ENCODE data around the gene RNF133.
"Not testable (repeated sequence)": the region's sequence is repeated elsewhere in the genome, so short reads cannot be mapped to it uniquely, and the experiment has no call there.

Gene RNF133

DNA sequence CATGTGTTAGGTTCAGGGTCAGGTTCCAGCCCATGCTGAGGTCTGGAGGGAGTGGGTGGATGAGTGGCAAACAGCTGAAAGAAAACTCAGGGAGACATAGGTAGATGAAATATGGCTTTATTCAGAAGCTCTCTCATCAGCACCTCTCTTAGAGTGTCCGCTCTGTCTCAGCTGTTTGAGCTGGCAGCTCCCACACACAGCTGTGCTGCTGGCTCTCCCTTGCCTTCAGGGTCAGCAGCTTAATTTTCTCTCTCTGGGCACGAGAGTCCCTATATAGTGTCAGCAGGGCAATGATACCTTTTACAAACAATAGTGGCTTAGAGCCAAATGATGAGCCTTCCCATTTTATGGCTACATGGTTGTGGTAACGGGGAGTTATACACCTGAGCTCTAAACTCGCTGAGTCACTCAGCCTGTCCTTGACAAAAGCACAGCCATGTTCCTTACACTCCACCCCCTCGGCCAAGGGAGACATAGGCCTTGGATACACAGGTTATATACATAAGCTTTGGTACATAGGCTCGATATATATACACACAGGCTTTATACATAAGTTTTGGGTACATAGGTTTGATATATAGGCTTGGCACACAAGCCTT, 10.4 kb downstream of the RNF133 start:
- DNase-seq = no peak

DNA sequence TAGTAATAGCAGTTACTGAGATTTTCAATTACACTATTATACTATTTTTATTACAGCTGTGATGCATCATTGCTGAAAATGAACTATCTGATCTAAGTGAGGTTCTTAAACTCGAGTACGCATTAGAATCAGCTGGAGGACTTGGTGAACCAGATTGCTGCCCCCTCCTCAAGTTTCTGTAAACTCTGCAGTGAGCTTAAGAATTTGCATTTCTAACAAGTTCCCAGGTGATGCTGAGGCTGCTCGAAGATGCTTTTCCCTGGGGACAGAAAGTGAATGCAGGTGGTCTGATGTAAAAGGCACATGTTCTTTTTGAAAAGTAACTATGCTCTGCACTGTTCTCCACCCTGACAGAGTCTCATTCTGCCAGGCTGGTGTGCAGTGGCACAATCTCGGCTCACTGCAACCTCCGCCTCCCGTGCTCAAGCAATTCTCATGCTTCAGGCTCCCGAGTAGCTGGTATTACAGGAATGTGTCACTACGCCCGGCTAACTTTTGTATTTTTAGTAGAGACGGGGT, 12.5 kb downstream of the RNF133 start:
- DNase-seq = no peak

DNA sequence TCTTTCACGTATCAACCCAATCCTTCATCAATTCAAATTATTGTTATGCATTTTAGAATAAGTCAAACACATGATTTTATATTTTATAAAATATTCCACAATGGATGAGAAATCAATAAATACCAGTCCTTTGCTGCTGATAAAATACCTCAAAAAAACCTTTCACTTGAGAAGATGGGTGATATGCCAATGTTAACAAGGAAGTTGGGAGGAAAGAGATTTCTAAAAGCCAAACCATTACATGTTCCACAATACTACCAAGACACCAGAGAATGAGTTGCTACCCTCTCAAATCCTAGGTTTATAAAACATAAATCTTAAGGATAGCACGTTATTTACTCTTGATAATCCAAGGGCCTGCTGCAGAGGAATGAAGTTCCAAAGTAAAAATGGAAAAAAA, 14.4 kb downstream of the RNF133 start:
- no peak for DNase-seq

GRCh38 chr7:122682815-122683550, 15.9 kb downstream of the RNF133 start:
- no peak for DNase-seq

- DNase-seq = not testable (repeated sequence)
These were observed 17.7 kb downstream of the RNF133 start for GRCh38 chr7:122681186-122681585.

DNA sequence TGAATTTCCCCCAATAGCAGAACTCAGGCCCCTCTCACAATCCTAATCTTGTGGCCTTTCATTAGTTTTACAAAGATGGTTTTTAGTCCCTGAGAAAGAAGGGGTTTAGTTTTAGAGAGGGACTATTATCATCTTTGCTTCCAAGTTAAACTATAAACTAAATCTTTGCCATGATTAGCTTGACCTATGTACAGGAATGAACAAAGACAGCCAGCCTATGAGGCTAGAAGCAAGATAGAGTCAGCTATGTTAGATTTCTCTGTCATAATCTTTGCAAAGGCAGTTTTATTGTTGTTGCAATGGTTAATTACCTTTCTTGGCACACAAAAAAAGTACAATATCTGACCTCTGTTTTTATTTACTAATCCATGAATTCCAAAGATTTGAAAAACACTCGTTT, 19.1 kb downstream of the RNF133 start:
- DNase-seq = no peak

DNA sequence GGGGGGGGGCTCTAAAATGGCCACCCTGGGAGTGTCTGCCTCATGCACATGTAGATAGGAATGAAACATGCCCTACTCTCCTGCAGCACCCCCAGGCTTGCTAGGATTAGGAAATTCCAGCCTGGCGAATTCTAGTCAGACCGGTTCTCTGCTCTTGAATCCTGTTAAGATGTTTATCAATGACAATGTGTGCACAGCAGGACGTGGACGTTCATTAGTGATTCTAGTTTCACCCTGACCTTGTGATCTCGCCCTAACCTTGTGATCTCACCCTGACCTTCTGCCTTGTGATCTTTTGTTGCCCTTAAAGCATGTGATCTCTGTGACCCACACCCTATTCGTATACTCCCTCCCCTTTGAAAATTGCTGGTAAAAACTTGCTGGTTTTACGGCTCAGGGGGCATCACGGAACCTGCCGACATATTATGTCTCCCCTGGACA, 19.6 kb downstream of the RNF133 start:
- not testable (repeated sequence) for DNase-seq

DNA sequence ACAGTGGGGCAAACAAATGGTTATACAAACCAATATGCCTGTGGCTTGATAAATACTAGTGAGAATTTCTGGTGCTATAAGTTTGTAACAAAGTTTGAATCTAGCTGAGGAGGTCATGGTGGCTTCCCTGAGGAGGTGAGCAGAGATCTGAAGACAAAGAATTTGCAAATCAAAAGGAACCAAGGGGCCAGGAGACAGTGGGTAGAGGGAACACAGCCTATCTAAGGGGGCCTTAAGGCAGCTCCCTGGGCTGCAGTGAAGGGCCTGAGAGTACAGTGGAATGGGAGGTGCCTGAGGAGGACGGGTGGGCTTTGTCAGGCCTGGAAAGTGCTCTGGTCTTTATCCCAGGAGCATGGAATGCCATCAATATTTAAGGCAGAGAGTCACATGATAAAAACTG, 21.8 kb downstream of the RNF133 start:
- DNase-seq = no peak

- no peak for DNase-seq
These were observed 22.5 kb downstream of the RNF133 start for GRCh38 chr7:122676466-122676865.

GRCh38 chr7:122675621-122676020, 23.3 kb downstream of the RNF133 start:
- DNase-seq = no peak

DNA sequence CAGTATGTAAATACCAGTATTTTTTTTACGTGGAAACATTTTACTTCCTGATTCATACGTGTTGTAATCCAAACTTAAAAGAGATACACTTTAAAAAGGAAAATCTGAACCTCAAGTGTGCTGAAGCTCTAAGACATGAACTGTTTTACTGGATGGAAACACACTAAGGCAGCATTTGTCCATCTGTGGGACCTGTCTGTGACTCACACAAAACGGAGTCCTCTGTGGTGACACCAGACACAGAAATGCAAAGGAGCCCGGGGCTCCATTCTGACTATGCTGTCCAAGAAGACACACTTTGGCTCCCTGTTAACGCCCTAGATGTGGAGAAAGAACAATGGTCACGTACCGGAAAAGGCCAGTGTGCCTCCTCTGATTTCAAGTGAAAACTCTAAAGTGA, 23.9 kb downstream of the RNF133 start:
- DNase-seq = no peak

- no peak for DNase-seq
These were observed 24.4 kb downstream of the RNF133 start for GRCh38 chr7:122674502-122674901.

- DNase-seq = no peak
These were observed 25.0 kb downstream of the RNF133 start for GRCh38 chr7:122673951-122674350.

DNA sequence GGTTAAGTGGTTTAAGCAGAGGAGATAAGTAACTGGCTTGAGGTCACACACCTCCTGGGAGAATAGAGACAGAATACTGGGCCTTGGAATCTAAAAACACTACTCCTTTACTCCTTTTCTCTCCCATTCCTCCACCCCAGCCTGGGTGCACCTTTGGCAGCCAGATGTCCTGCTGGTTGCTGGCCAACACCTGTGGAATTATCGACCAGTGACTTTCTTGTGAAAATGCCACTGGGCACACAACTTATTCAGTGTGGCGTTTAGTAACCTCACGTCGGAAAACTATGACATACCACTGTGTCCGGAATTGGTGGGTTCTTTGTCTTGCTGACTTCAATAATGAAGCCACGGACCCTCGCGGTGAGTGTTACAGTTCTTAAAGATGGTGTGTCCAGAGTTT, 26.4 kb downstream of the RNF133 start:
- no peak for DNase-seq

- DNase-seq = no peak
These were observed 35.2 kb downstream of the RNF133 start for GRCh38 chr7:122663733-122664132.

DNA sequence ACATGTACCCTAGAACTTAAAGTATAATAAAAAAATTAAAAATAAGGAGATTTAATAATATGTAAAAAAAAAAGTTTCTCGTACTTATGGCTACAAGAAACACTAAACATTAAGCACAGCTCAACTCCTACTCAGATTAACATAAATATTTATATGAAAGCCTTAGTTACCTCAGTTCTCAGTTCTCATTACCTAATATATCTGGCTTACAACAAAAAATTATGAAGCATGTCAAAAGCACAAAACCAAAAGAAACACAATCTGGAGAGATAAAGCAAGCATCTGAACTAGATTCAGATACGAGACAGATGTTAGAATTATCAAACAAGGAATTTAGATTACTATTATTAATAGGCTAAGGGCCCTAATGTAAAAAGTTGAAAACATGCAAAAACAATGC, 40.1 kb downstream of the RNF133 start:
- no peak for DNase-seq

GRCh38 chr7:122653685-122654084, 45.2 kb downstream of the RNF133 start:
- DNase-seq = no peak

DNA sequence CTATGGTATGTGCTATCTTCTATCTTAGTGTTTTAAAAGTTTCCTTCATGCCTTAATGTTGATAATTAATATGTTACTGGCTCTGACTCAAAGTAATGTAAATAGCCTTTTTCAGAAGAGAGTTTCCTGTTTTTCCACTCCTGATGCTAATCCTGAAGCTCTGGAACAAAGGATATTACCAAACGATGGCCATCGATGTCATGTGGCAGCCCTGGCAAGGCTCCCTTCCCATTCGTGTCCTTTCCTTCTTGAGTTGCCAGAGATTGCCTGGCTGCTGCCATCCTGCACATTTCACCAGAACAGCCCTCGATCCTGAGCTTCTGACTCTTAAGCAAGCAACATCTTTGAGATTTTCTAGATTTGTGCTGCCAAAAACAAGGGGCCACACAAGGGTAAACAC, 46.0 kb downstream of the RNF133 start:
- DNase-seq = no peak

DNA sequence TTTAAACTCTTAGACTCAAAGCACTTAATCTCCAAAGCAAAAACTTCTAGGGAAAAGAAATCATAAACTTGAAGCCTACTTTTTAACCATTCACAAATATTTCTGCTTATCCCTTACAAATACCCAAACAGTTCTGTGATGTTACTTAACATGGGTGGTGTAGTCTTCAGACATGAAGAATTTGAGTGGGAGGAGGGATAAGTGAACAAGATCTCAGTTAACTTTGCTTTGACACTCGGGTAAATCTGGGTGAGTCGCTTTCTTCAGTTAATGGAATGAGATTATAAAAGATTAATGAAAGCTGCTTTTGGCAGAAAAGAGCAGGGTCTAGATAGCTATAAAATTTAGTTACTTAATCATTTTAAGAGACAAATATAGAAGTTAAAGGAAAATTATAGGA, 47.5 kb downstream of the RNF133 start:
- DNase-seq = no peak
